GM18505 (cell line): ENCODE data around the gene DYNLRB1.

ENCODE experiments used
- ATAC-seq: cut with Tn5 transposase; IDR thresholded peaks from one replicate; pipeline ENCODE4 v1.9.1; 2021; ENCODE audit not compliant: unreplicated experiment
- POLR2A ChIP-seq: IDR thresholded peaks from 4 replicates; pipeline ENCODE4 v1.6.1; 2011; ENCODE audit warnings: borderline replicate concordance; ENCODE audit not compliant: insufficient read depth, insufficient read length; ENCODE audit errors: extremely low read depth

DYNLRB1 gene

DNA sequence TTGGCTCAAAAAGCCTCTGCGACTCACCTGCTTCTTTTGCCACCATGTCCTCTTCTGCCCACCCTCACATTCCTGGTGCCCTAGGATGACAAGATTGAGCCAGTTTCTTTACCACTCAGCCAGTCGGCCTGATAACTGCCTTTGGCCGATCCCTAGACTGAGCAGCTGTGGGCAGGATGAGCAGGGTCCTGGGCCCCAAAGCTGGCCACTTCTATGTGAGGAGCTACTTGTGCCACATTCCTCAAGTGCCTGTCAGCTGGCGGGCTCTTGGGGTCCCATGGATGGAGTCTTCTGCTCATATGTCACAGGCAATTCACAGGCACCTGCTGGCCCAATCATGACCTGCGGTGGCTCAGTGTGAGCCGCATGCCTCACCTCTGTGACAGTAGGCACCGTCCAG is 16.5 kb downstream of the DYNLRB1 start:
- no peak for ATAC-seq
- TF ChIP-seq POLR2A: no peak

DNA sequence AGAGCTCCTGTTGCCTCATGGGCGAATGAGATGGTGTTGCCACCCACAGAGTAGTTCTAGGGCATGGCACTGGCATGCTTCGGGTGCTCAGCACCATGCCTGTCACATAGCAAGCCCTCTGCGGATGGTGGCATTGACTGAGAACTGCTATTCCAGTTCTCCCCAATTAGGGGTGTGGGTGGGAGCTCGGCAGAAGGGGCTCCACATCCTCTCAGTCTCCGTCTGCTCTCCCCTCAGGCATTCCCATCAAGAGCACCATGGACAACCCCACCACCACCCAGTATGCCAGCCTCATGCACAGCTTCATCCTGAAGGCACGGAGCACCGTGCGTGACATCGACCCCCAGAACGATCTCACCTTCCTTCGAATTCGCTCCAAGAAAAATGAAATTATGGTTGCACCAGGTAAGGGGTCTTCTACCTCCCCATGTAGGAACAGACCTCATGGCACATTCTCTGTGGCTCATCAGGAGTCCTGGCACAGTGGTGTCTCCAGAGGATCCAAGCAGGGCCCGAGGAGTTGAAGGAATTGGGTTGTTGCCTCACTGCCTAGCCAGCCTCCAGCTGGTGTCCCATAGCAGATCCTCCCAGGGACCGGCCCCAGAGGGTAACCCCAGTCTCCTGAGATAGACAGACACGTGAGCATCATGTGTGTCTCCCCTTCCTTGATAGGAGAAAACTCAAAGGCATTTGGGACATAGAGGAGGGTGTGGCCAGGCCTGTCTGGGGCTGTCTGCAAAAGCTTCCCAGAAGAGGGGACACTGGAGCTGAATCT is 18.4 kb downstream of the DYNLRB1 start:
- TF ChIP-seq POLR2A: no peak
- ATAC-seq: no peak

DNA sequence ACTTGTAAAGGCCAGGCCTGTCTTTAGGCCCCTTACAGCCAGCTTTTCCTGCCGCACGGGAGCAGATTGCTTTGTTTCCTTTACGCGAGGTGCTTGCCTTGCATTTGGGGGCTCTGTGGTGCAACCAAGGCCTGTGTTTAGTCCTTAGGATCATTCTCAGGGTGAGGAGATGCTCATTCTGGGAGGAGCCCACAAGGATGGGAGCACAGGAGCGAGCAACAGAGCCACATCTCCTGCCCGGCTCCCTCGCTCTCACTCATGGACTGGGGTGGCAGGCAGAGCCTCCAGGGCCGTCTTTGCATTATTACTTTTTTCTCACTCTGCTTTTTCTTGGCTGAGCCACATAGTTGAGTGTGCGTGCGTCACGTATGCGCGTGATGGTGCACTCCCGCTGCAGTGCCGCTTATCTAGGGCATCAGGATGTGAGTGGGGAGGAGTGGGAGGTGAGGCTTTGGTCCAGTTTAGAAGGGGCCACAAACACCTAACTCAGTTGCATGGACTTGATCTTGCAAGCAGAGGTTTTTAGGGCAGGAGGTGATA is 19.1 kb downstream of the DYNLRB1 start:
- no peak for TF ChIP-seq POLR2A

DNA sequence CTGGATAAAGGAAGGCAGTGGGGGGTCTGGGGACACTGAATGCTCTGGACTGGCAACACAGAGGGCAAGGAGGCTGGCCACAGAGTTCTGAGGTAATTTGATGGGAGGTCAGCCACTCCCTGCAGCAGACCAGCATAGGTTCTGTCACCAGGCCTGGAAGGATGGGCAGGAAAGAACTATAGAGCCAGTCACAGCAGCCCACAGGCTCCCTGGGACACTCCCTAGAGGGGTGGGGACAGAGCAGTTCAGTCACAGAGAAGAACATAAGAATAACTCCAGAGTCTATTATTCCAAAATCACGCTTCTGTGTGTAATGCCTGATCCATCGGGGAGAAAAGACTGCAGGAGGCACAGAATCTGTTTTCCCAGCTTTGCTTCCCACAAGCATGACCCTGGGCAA is 19.6 kb downstream of the DYNLRB1 start:
- no peak for ATAC-seq
- TF ChIP-seq POLR2A: no peak

More for the DNA sequence above, 19.1 kb downstream of the DYNLRB1 start:
- ATAC-seq: no peak

DNA sequence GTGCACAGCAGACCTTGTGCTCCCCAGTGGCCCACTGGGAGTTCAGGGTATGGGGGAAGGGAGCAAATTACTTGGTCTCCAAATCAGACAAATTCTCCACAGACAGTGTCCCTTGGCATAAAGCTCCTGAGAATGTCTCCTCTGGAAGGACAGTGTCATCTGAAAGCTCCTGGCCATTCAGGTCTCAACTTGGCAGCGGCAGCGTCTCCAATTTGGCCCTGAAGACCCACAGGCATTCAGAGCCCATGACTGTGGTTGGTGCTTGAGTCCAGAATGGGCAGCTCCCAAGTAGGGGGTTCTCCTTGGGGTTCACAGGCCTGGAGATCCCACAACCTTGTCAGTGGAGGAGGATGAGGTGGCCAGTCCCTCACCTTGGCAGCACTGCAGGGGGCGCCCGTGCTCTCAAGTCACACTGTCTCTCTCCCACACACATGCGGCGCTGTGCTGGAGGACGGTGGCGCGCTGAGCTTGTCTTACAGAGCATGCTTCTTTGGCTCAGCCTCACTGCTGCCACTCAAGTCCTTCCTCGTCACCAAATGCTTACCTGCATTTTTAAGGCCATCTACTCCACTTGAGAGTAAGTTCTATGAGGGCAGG is 20.7 kb downstream of the DYNLRB1 start:
- no peak for ATAC-seq
- no peak for TF ChIP-seq POLR2A

DNA sequence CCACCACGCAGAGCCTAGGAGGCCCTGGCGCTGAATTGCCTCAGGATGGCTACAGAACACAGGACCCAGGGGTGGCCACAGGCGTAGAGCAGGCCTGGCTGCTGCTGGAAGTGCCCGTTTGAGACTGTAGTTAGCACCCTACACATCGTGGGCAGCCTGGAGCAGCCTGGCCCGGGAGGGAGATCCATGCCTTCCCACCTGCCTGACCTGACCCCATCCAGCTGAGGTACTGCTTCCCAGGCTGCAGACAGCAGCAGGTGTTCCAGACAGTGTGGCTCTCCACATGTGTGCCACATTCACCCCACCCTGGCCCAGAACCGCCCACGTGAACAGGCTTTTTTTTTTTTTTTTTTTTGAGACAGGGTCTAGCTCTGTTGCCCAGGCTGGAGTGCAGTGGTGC is 21.4 kb downstream of the DYNLRB1 start:
- no peak for TF ChIP-seq POLR2A
- ATAC-seq: no peak

DNA sequence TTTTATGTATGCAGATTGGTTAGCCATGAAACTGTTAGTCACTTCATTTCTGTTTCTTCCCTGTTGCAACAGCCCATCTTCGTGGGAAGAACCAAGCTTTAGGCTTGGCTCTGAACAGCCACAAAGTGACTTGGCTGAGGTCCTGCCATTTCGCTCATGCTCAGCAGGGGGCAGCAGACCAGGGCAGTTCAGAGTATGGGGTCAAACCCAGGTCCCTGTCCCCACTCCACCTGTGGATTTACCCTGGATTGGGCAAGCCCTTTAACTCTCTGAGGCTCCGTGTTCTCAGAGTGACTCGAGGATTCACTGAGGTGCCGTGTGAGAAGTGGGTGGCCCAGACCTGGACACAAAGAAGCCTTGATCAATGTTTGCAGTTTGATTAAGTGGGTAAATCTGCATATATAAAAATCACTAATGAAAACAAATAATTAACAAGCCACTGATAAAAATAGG is 22.5 kb downstream of the DYNLRB1 start:
- ATAC-seq: no peak
- no peak for TF ChIP-seq POLR2A

DNA sequence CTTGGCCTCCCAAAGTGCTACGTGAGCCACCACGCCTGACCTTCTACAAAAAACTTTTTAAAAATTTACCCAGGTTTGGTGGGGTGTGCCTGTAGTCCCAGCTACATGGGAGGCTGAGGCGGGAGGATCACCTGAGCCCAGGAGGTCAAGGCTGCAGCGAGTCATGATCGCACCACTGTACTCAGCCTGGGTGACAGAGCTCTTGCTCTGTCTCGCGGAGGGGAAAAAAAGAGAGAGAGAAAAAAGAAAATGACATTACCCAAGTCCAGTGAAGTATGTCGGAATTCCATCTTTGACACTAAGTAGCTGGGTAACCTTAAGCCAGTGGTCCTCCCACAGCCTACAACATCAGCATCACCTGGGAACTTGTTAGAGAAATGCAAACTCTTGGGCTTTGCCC is 23.5 kb downstream of the DYNLRB1 start:
- no peak for ATAC-seq
- no peak for TF ChIP-seq POLR2A

DNA sequence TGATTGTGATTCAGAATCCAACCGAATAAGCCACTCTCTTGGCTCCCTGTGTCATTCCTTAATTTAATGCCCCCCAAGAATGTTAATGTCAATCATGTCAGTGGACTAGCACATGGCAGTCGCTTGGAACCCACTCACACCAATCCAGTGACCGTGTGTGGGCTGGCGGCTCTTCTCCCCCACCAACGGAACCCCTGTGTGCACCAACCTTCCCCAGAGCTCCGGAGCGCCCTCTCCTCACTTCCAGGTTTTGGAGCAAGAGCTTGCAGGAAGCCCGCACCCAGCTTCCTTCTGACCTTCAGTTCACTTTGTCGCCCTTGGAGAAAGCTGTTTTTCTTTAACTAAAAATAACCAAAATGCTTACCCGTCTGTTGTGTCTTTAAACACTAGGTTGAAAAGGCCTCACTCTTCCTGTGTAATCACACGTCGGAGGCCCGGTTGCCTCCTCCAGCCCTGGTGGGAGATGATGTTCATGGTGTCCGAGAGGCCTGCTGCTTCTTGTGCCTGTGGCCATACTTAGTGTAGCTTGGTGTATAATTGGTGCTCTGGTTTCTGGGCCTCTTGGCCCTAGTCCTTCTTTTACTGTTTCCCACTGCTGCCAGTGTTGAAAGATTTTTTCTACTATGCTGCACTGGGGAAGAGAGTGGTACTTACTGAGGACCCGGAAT is 24.5 kb downstream of the DYNLRB1 start:
- no peak for ATAC-seq
- TF ChIP-seq POLR2A: no peak

DNA sequence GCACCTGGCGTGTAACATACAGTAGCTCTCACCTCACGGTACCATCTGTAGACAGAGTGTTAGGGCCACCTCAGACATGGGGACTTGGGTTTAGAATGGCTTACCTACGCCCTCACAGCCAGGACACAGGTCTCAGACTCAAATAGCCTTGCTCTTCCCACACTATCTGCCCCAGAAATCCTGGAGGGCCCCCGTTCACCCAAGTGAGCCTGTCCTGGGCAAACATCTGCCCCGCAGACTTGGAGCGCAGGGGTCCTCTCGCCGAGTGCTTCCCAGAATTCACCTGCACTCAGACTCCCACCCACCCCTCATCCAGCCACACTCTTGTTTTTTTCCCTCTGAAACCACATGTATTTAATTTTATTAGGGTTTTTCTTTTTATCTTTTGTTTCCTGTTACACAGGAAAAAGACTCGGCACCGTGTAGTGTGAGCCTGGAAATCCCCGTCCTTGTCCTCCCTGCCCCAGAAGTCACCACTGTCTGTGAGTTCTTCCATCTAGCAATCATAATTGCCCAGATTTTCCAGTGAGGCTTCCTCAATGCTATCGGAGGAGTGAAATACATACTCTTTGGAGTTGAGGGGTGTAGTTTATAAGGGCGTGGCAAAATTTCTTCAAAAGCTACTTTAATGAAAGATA is 25.2 kb downstream of the DYNLRB1 start:
- no peak for ATAC-seq

DNA sequence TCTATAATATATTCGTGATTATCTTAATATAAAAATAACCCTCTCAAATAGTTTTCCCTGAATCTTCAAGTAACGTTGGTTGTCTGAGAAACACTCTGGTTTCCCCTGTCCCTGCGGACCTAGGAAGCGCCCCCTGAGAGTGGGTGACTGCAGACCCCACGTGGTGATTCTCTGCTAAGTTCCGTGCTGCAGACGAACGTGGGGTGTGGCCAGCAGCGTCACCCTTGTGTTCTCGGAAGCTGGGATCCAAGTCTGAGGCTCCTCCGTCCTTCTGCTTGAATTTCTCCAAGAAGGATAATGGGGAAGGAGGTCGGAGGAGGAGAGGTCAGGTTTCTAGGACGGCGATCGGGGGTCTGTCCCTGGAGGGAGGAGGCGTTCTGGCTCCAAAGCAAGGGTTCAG is 25.7 kb downstream of the DYNLRB1 start:
- ATAC-seq: no peak
- TF ChIP-seq POLR2A: no peak

More for the DNA sequence above, 25.2 kb downstream of the DYNLRB1 start:
- TF ChIP-seq POLR2A: no peak

DNA sequence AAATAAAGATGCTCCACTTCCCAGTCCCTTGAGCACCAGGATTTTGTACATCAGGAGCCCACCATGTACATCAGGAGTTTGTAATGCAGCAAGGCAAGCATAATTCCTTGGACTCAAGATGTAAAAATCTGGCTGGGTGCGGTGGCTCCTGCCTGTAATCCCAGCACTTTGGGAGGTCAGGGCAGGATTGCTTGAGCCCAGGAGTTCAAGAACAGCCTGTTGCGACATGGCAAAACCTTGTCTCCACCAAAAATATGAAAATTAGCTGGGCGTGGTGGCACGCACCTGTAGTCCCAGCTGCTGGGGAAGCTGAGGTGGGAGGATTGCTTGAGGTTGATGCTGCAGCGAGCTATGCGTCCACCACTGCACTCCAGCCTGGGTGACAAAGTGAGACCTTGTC is 26.2 kb downstream of the DYNLRB1 start:
- ATAC-seq: no peak
- TF ChIP-seq POLR2A: no peak

DNA sequence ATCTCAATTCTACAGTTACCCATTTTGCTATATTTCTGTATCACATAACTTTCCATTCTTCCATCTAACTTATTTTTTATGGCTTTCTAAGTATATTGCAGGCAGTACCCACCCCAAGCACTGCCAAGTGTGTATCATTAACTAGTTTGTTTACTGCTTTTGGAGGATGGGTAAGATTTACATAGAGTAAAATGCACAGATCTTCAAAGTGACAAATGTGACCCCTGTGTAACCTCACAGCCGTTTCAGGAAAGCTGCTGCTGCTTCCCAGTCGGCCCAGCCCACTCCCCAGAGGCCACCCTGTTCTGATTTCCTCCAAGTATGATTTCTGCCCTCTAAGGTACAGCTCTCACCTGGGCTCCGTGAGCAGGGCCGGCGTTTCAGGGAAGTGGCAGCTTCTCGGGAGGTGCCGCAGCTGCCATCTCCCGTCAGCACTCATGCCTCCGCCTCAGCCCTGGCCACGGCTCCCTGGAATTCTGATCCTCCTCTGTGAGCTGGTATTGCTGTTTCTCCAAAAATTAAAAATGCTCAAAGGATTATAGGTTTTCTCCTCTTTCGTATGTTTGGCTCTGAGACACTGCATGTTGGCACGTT is 27.3 kb downstream of the DYNLRB1 start:
- ATAC-seq: no peak
- no peak for TF ChIP-seq POLR2A
